GM19438 (cell line): ENCODE measurements around the gene ARID3A.

ENCODE experiments used
- ATAC-seq: cut with Tn5 transposase; IDR thresholded peaks from one replicate; pipeline ENCODE4 v1.9.1; 2021; ENCODE audit warnings: low read depth; ENCODE audit not compliant: unreplicated experiment

The ARID3A gene

GRCh38 chr19:998064-998463 lies 72.2 kb downstream of the ARID3A start:
- ATAC-seq: no peak

GRCh38 chr19:999379-999719 lies 73.5 kb downstream of the ARID3A start:
- ATAC-seq: no peak

GRCh38 chr19:1000095-1000494 lies 74.3 kb downstream of the ARID3A start, which contains the start of gene GRIN3B:
Gene GRIN3B (plus strand): TSS chr19:1000419. CDS start chr19:1000438, 19 bp downstream.
- no peak for ATAC-seq

- ATAC-seq: no peak
These were observed 75.0 kb downstream of the ARID3A start for GRCh38 chr19:1000591-1001537.

GRCh38 chr19:1001538-1002166 lies 75.8 kb downstream of the ARID3A start:
- no peak for ATAC-seq

DNA sequence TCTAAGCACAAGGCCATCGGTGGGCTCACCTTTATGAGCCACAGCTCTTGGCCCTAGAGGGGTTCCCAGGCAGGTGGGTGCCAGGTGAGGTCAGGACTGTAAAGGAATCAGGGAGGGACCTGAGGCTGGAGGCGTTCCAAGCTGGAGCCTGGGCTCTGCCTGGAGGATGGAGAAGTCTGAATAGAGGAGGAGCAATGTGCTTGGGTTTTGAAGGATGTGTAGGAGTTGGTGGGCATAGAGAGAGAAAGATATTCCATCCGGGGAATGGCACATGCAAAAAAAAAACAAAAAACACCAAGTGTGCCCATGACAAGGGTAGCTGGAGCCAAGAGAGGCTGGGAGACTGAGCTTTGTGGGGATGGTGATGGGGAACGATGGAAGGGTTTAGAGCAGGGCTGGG lies 76.8 kb downstream of the ARID3A start:
- no peak for ATAC-seq

- ATAC-seq: no peak
These were observed 77.4 kb downstream of the ARID3A start for GRCh38 chr19:1003283-1003682.

DNA sequence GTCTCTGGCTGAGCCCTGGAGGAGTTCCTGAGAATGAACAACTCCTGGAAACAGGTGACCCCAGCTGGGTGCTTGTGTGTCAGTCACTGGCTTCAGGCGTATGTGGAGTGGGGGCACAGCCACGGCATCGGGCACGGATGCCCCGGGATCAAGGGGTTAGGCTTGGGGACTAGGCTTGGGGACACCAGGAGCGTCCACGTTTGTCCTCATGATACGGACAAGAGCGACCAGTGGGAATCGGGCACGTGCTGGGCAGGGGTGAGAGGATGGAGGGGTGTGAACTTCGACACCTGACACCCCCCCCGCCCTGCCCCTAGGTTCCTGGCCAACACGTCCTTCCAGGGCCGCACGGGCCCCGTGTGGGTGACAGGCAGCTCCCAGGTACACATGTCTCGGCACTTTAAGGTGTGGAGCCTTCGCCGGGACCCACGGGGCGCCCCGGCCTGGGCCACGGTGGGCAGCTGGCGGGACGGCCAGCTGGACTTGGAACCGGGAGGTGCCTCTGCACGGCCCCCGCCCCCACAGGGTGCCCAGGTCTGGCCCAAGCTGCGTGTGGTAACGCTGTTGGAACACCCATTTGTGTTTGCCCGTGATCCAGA lies 78.5 kb downstream of the ARID3A start:
- ATAC-seq: no peak

- no peak for ATAC-seq
These were observed 79.2 kb downstream of the ARID3A start for GRCh38 chr19:1004803-1005664.

DNA sequence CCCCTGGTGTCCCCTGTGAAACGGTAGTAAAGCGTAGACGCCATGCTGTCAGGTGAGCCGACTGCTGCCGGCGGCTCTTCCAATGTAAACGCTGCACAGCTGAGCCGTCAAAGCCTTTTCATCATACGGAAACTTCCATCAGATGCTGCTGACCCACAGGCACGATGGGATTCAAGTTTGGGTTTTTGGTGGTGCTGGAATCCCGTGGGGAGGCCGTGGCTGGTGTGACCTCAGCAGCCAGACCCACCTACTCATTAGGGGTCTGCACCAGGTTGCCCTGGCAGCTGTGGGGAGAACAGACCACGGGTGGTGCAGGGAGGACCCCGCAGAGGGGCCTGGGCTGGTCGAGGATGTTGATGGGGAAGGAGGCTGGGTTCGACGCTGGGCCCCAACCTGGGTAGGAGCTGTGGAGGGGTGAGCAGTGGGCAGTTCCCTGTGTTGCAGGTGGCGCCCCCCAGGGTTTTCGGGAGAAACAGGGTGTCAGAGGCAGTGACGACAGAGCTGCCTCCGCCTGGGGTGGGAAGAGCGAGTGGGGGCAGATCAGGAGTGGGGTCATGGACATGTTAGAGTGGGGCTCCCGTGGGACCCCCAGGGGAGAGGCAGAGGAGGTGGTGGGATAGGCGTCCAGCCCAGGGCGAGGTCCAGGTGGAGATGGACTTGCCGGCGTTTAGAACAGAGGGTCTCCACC lies 81.0 kb downstream of the ARID3A start:
- ATAC-seq: no peak

DNA sequence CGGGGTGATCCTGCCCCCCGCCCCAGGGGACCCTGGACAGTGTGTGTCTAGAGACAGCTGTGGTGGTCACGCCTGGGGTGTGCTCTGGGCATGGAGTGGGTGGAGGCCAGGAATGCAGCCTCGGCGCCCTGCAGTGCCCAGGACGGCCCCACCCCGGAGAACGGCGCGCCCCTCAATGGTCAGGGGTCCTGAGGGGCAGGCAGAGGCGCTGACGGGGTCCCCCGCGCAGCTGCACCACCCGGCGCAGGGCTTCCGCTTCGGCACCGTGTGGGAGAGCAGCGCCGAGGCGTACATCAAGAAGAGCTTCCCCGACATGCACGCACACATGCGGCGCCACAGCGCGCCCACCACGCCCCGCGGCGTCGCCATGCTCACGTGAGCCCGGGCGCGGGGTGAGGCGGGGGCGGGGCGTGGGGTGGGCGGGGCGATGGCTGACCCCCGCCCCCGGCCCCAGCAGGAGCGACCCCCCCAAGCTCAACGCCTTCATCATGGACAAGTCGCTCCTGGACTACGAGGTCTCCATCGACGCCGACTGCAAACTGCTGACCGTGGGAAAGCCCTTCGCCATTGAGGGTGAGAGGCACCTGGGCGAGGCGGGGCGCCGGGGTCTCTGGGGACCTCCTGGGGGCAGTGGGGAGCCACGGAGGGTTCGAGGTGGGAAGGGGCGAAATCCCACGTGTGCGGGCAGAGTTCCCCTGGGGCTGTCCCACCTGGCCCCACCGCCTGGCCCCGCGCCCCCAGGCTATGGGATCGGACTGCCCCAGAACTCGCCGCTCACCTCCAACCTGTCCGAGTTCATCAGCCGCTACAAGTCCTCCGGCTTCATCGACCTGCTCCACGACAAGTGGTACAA lies 81.8 kb downstream of the ARID3A start:
- ATAC-seq: no peak

- no peak for ATAC-seq
These were observed 82.6 kb downstream of the ARID3A start for GRCh38 chr19:1008268-1009040.

DNA sequence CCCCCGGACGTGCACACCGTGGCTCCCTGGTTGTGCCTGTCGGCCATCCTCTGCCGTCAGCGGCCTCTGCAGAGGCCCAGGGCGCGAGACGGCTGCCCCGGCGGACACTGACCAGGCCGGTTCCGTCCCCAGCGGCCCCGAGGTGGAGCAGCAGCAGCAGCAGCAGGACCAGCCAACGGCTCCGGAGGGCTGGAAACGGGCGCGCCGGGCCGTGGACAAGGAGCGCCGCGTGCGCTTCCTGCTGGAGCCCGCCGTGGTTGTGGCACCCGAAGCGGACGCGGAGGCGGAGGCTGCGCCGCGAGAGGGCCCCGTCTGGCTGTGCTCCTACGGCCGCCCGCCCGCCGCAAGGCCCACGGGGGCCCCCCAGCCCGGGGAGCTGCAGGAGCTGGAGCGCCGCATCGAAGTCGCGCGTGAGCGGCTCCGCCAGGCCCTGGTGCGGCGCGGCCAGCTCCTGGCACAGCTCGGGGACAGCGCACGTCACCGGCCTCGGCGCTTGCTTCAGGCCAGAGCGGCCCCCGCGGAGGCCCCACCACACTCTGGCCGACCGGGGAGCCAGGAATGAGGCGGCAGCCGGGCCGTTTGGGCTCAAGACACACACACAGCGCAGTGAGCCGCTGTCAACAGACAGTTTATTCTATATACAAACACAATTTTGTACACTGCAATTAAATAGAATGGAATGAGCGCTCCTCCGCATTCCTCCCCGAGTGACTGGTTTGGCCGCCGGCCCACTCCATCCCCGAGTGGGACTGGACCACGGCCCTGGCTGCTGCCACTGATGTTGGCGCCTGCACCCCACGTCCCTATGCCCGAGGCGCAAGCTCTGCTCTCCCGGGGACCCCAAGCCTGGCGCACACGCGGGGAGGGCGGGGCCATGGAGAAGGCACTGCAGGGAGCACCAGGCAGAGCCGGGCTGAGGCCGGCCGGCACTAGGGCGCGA lies 83.5 kb downstream of the ARID3A start:
- no peak for ATAC-seq

GRCh38 chr19:1009981-1010538 lies 84.2 kb downstream of the ARID3A start:
- no peak for ATAC-seq

DNA sequence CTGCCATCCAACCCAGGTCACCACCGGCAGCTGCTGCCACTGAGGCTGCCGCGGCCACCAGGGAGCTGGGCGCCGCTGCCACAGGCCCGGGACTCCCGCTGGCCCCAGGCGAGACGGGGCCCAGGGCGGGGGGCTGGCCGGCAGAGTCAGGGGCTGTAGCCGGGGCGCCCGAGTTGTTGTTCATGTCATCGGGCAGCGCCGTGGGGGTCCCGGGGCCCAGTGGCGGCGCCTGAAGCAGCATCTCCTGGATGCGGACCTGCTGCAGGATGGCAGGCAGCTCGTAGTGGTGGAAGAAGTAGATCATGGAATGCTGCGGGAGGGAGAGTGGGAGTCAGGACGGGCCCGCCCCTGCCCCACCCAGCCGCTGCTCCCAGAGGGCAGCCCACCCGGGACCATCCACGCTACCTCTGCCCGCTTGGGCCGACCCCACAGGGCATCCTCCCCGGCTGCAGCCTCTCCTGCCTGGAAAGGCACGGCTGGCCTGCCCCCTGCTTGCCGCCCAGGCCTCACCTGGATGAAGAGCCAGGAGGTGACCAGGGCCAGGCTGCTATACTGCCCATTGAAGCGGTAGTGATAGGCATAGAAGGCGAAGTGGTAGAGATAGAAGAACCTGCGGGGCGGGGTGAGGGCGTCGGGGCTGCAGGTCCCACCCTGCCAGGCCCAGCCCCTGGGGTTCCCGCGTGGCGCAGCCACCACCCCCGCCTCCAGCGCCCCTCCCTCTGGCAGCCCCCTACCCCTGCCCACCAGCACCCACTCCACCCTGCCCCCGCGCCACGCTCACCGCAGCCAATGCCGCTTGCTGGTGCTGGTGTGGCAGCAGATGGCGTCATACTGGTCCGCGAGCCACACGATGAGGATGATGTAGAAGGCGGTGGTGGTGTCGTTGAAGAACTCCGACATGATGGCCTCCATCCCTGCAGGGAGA lies 85.0 kb downstream of the ARID3A start:
- no peak for ATAC-seq

DNA sequence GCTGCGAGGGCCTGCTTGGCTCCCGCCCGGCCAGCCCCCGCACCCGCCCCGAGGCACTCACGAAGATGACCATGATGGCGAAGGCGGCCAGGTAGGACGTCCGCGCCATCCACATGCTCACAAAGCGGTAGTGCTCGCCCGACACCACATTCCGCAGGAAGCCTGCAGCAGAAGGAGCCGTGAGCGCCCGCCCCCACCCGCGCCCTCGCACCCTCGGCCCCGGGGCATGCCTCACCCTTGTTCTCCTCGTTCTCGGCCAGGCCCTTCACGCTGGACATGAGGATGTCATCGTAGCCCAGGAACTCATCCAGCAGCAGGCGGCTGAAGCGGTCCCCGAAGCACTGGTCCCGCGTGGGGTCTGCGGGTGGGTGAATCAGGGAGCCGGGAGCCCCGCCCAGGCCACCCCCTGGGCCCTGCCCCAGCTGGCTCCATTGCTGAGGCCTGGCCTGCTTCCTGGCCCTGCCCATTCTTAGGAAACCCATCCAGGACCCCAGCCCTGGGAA lies 86.0 kb downstream of the ARID3A start:
- no peak for ATAC-seq
